Measurements from ENCODE around the gene MOG. TPM values are rescaled to one million over a fixed set of nuclear protein-coding genes. Genes with fewer than 3 reads are reported as not detected.

The MOG gene
- total and polyA plus RNA-seq, 9 donors: not detected

DNA sequence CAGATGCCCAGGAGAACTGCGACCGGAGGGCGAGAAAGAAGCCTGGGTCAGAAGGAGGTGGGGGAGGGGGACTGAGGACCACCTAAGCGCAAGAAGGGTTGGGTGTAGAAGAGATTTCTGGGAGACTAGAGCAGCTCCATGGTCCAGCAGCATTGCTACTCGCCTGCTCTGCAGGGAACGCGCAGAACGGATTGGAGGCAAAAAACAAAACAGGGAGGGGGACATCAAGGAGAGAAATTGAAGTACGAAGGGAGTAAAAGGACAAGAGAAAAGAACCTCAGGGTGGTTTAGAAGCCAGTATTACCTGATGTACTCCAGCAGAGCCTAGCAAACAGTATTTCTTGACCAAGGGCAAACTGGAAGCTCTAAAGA lies 23.4 kb upstream of the MOG start:
- DNase-seq: no peak
- WGBS (ENCODE audit: insufficient coverage): 2% methylated on average over 9 of the region's 9 CpGs
- peaks cover 27% of the 10 kb centered on the region for H3K4me1 ChIP-seq (ENCODE audit: control insufficient read depth, insufficient read depth, low read length)

DNA sequence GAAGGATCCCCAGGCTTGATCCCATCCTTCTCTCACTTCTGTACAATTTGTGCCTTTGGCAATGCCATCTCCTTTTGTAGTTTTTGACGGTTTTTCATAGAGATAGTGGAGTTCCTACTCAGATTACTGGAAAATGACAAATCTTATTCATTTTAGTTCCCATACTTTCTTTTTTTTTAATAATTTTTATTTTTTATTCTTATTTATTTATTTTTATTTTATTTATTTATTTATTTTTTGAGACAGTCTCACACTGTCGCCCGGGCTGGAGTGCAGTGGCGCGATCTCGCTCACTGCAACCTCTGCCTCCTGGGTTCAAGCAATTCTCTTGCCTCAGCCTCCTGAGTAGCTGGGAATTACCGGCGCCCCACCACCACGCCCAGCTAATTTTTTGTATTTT lies 19.6 kb upstream of the MOG start:
- H3K36me3 ChIP-seq (ENCODE audit: control insufficient read depth, insufficient read depth, low read length): no peaks in the 10 kb centered on the region
- peaks cover 9% of the 10 kb centered on the region for H3K4me1 ChIP-seq (ENCODE audit: control insufficient read depth, insufficient read depth, low read length)
- no peak overlapping the region for H3K27ac ChIP-seq (ENCODE audit: low read length)
- 100% methylated on average over 1 of the region's 9 CpGs for WGBS (ENCODE audit: insufficient coverage)
- H3K27me3 ChIP-seq (ENCODE audit: control insufficient read depth, insufficient read depth, low read length): peaks cover 10% of the 10 kb centered on the region
- H3K4me3 ChIP-seq (ENCODE audit: low read length): no peak overlapping the region
- DNase-seq: no peak
- H3K9me3 ChIP-seq (replicated peaks; ENCODE audit: control insufficient read depth, low read depth, low read length): no peaks in the 10 kb centered on the region

More for the DNA sequence above, 23.4 kb upstream of the MOG start:
- H3K27me3 ChIP-seq (ENCODE audit: control insufficient read depth, insufficient read depth, low read length): peaks cover 28% of the 10 kb centered on the region
- peak overlapping the region; percentile 66 for H3K27ac ChIP-seq (ENCODE audit: low read length)
- no peaks in the 10 kb centered on the region for H3K9me3 ChIP-seq (replicated peaks; ENCODE audit: control insufficient read depth, low read depth, low read length)
- peaks cover 3% of the 10 kb centered on the region for H3K36me3 ChIP-seq (ENCODE audit: control insufficient read depth, insufficient read depth, low read length)
- peak overlapping the region; percentile 56 for H3K4me3 ChIP-seq (ENCODE audit: low read length)

DNA sequence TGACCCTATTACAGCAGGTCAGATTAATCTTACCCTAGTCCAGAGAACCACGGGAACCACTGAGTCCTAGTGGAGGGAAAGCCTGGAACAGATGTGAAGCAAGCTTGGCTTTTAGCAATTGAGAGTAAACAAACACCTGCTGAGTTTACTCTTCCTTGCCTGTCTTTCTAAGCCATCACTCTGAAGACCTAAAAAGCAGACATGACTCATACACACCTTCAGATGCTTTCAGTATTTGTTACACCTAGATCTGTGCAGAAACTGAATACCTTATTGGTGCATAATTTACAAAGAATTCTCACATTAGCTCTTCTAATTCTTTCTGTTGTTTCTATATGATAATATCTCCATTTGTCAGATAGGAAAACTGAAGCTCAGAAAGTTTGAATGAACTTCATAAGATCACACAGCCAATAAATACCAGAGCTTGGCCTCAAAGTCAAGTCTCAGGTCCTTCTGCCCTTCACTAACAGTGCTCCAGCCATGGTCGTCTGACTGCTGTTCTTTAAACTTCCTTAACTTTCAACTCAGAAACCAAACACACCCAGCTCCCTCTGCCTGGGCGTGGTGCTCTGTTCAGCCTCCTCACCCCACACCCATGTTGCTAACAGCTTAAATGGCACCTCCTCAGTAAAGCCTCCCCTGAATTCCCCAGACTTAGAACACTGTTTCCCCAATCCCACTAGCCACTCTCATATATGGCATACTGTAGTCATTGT lies 15.3 kb upstream of the MOG start:
- Histone ChIP-seq H3K27me3 (ENCODE audit: control insufficient read depth, insufficient read depth, low read length) (no peaks in the 10 kb centered on the region), H3K9me3 (replicated peaks; ENCODE audit: control insufficient read depth, low read depth, low read length) (no peaks in the 10 kb centered on the region), H3K36me3 (ENCODE audit: control insufficient read depth, insufficient read depth, low read length) (no peaks in the 10 kb centered on the region), H3K4me1 (ENCODE audit: control insufficient read depth, insufficient read depth, low read length) (no peaks in the 10 kb centered on the region), H3K4me3 (ENCODE audit: low read length) (no peak overlapping the region), H3K27ac (ENCODE audit: low read length) (no peak overlapping the region)
- DNase-seq: no peak
- 14% methylated on average over 2 of the region's 3 CpGs for WGBS (ENCODE audit: insufficient coverage)

- Histone ChIP-seq H3K36me3 (ENCODE audit: control insufficient read depth, insufficient read depth, low read length) (no peaks in the 10 kb centered on the region), H3K27ac (ENCODE audit: low read length) (no peak overlapping the region), H3K4me1 (ENCODE audit: control insufficient read depth, insufficient read depth, low read length) (peaks cover 7% of the 10 kb centered on the region), H3K27me3 (ENCODE audit: control insufficient read depth, insufficient read depth, low read length) (no peaks in the 10 kb centered on the region), H3K9me3 (replicated peaks; ENCODE audit: control insufficient read depth, low read depth, low read length) (no peaks in the 10 kb centered on the region), H3K4me3 (ENCODE audit: low read length) (no peak overlapping the region)
- DNase-seq: no peak
- WGBS (ENCODE audit: insufficient coverage): 96% methylated on average over 13 of the region's 23 CpGs
These were observed 8.8 kb upstream of the MOG start for GRCh38 chr6:29647927-29648642.

GRCh38 chr6:29649701-29650673 lies 6.9 kb upstream of the MOG start:
- H3K27ac ChIP-seq (ENCODE audit: low read length): peak overlapping the region; percentile 94
- peaks cover 7% of the 10 kb centered on the region for H3K27me3 ChIP-seq (ENCODE audit: control insufficient read depth, insufficient read depth, low read length)
- no peaks in the 10 kb centered on the region for H3K36me3 ChIP-seq (ENCODE audit: control insufficient read depth, insufficient read depth, low read length)
- H3K4me1 ChIP-seq (ENCODE audit: control insufficient read depth, insufficient read depth, low read length): peaks cover 7% of the 10 kb centered on the region
- peak overlapping the region; percentile 64 for H3K4me3 ChIP-seq (ENCODE audit: low read length)
- peak; percentile 98 for DNase-seq
- H3K9me3 ChIP-seq (replicated peaks; ENCODE audit: control insufficient read depth, low read depth, low read length): no peaks in the 10 kb centered on the region
- 3% methylated on average over 20 of the region's 33 CpGs for WGBS (ENCODE audit: insufficient coverage)

DNA sequence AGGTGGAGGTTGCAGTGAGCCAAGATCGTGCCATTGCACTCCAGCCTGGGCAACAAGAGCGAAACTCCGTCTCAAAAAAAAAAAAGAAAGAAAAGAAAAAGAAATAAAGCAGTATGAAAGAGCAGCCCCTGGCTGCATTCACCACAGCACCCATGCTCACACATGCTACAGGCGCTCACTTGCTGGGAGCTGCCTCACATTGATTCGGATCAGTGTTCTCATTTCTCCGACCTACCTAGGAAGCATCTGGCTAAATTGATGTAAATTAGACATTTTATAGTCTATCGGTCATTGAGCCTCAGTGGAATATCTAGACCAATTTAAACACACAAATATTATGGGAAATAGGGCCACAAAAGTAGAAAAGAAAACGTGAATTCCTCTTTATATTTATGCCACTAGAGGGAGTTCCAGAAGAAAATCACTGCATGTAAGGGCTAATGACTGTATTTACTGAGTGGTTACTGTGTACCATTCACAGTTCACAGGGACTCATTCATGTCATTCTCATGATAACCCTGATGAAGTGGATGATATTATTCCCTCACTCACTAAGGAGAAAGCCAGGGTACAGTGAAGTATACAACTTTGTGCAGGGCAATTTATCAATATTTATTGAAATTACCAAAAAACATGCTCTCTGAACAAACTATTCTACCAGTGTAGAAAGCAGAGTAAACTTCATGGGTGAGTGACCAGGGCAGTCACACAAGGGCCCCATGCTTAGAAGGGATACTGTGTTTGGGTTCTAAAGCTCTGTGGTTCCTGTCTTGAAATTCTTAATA lies 5.3 kb upstream of the MOG start:
- Histone ChIP-seq H3K9me3 (replicated peaks; ENCODE audit: control insufficient read depth, low read depth, low read length) (no peaks in the 10 kb centered on the region), H3K4me3 (ENCODE audit: low read length) (no peak overlapping the region), H3K27me3 (ENCODE audit: control insufficient read depth, insufficient read depth, low read length) (peaks cover 15% of the 10 kb centered on the region), H3K27ac (ENCODE audit: low read length) (no peak overlapping the region), H3K4me1 (ENCODE audit: control insufficient read depth, insufficient read depth, low read length) (peaks cover 9% of the 10 kb centered on the region), H3K36me3 (ENCODE audit: control insufficient read depth, insufficient read depth, low read length) (no peaks in the 10 kb centered on the region)
- no CpG with 5 or more reads among the region's 8 CpGs for WGBS (ENCODE audit: insufficient coverage)
- peak; percentile 29 for DNase-seq

GRCh38 chr6:29652198-29652584 lies 4.7 kb upstream of the MOG start:
- no peak for DNase-seq
- Histone ChIP-seq H3K4me3 (ENCODE audit: low read length) (no peak overlapping the region), H3K36me3 (ENCODE audit: control insufficient read depth, insufficient read depth, low read length) (no peaks in the 10 kb centered on the region), H3K4me1 (ENCODE audit: control insufficient read depth, insufficient read depth, low read length) (peaks cover 9% of the 10 kb centered on the region), H3K9me3 (replicated peaks; ENCODE audit: control insufficient read depth, low read depth, low read length) (no peaks in the 10 kb centered on the region), H3K27me3 (ENCODE audit: control insufficient read depth, insufficient read depth, low read length) (peaks cover 19% of the 10 kb centered on the region), H3K27ac (ENCODE audit: low read length) (no peak overlapping the region)
- WGBS (ENCODE audit: insufficient coverage): 77% methylated on average over 7 of the region's 10 CpGs

GRCh38 chr6:29653452-29654038 lies 3.3 kb upstream of the MOG start:
- peak; percentile 75 for DNase-seq
- Histone ChIP-seq H3K4me1 (ENCODE audit: control insufficient read depth, insufficient read depth, low read length) (peaks cover 9% of the 10 kb centered on the region), H3K27me3 (ENCODE audit: control insufficient read depth, insufficient read depth, low read length) (peaks cover 19% of the 10 kb centered on the region), H3K4me3 (ENCODE audit: low read length) (no peak overlapping the region), H3K36me3 (ENCODE audit: control insufficient read depth, insufficient read depth, low read length) (no peaks in the 10 kb centered on the region), H3K27ac (ENCODE audit: low read length) (no peak overlapping the region), H3K9me3 (replicated peaks; ENCODE audit: control insufficient read depth, low read depth, low read length) (no peaks in the 10 kb centered on the region)
- WGBS (ENCODE audit: insufficient coverage): 0% methylated on average over 1 of the region's 8 CpGs

- no CpG with 5 or more reads among the region's 6 CpGs for WGBS (ENCODE audit: insufficient coverage)
- H3K27me3 ChIP-seq (ENCODE audit: control insufficient read depth, insufficient read depth, low read length): peaks cover 21% of the 10 kb centered on the region
- no peak for DNase-seq
- H3K9me3 ChIP-seq (replicated peaks; ENCODE audit: control insufficient read depth, low read depth, low read length): no peaks in the 10 kb centered on the region
- H3K36me3 ChIP-seq (ENCODE audit: control insufficient read depth, insufficient read depth, low read length): no peaks in the 10 kb centered on the region
- H3K4me3 ChIP-seq (ENCODE audit: low read length): no peak overlapping the region
- H3K27ac ChIP-seq (ENCODE audit: low read length): no peak overlapping the region
- H3K4me1 ChIP-seq (ENCODE audit: control insufficient read depth, insufficient read depth, low read length): peaks cover 2% of the 10 kb centered on the region
These were observed 1.2 kb upstream of the MOG start for GRCh38 chr6:29655658-29656057.

Measured in muscle of leg (tissue), 11 donors.